HepG2 (cell line): ENCODE measurements around the gene DCAF7. TPM values are rescaled to one million over a fixed set of nuclear protein-coding genes. Genes with fewer than 3 reads are reported as not detected.

Source experiments
- ARNTL ChIP-seq: sonication (generic); formaldehyde crosslinking; IDR thresholded peaks from 2 replicates; pipeline ENCODE4 v1.4.0; 2020; ENCODE audit warnings: mild to moderate bottlenecking, missing genetic modification reagents
- CHD2 ChIP-seq: IDR thresholded peaks from 2 replicates; pipeline ENCODE4 v1.6.1; 2011; ENCODE audit warnings: low read depth, low read length, improper control_type of control experiment
- EHMT2 ChIP-seq: fragments of 200-600 bp; sonication (generic); IDR thresholded peaks from 2 replicates; pipeline ENCODE4 v1.7.0; 2017; ENCODE audit warnings: antibody characterized with exemption, low read depth, low read length, borderline replicate concordance
- FOXC1 ChIP-seq: sonication (generic); formaldehyde crosslinking; IDR thresholded peaks from 2 replicates; pipeline ENCODE4 v1.8.0; 2022; ENCODE audit warnings: mild to moderate bottlenecking, missing genetic modification reagents, borderline replicate concordance
- HES4 ChIP-seq: sonication (generic); formaldehyde crosslinking; IDR thresholded peaks from 2 replicates; pipeline ENCODE4 v1.9.0; 2021; ENCODE audit warnings: mild to moderate bottlenecking, missing genetic modification reagents, borderline replicate concordance
- HNF4G ChIP-seq, 2 experiments: sonication (generic) in 1 of 2; formaldehyde crosslinking in 1 of 2; IDR thresholded peaks; 2 replicates each; pipeline versions ENCODE4 v1.4.0 to v1.6.1; 2011 to 2020; ENCODE audit warnings: borderline replicate concordance in 2 of 2, low read depth in 2 of 2, mild to moderate bottlenecking in 2 of 2, low read length in 1 of 2, missing genetic modification reagents in 1 of 2, moderate library complexity in 1 of 2
- HNRNPL ChIP-seq: fragments of 200-400 bp; formaldehyde crosslinking; IDR thresholded peaks from 2 replicates; pipeline ENCODE4 v1.6.1; 2017; ENCODE audit warnings: mild to moderate bottlenecking, low read depth, low read length
- KAT8 ChIP-seq: IDR thresholded peaks from 2 replicates; pipeline ENCODE4 v1.6.1; 2016; ENCODE audit warnings: missing genetic modification reagents, missing compliant biosample characterization
- NR2F2 ChIP-seq: IDR thresholded peaks from 2 replicates; pipeline ENCODE4 v1.6.1; 2012; ENCODE audit warnings: low read depth, inconsistent platforms, borderline replicate concordance
- RBM22 ChIP-seq: fragments of 200-400 bp; formaldehyde crosslinking; optimal IDR thresholded peaks from 2 replicates; pipeline ENCODE3; 2017; ENCODE audit warnings: mild to moderate bottlenecking, low read length, moderate library complexity
- REXO4 ChIP-seq: sonication (generic); formaldehyde crosslinking; IDR thresholded peaks from 2 replicates; pipeline ENCODE4 v1.8.0; 2022; ENCODE audit warnings: missing genetic modification reagents, mild to moderate bottlenecking, borderline replicate concordance
- TEAD3 ChIP-seq: optimal IDR thresholded peaks from 2 replicates; pipeline ENCODE3; 2016; ENCODE audit warnings: borderline replicate concordance
- THYN1 ChIP-seq: sonication (generic); formaldehyde crosslinking; IDR thresholded peaks from 2 replicates; pipeline ENCODE4 v1.8.1; 2023; ENCODE audit warnings: low read depth, mild to moderate bottlenecking, moderate library complexity, missing genetic modification reagents, borderline replicate concordance
- ZBTB7B ChIP-seq: sonication (generic); formaldehyde crosslinking; IDR thresholded peaks from 2 replicates; pipeline ENCODE4 v1.4.0; 2020; ENCODE audit warnings: missing genetic modification reagents
- ZFP36 ChIP-seq: fragments of 150-350 bp; IDR thresholded peaks from 2 replicates; pipeline ENCODE4 v1.6.1; 2018; ENCODE audit warnings: borderline replicate concordance, low read length, low read depth; ENCODE audit not compliant: partially characterized antibody
- ZNF121 ChIP-seq: sonication (generic); formaldehyde crosslinking; IDR thresholded peaks from 2 replicates; pipeline ENCODE4 v1.5.0; 2020; ENCODE audit warnings: mild to moderate bottlenecking, missing genetic modification reagents
- ZNF3 ChIP-seq: IDR thresholded peaks from 2 replicates; pipeline ENCODE4 v1.7.0; 2017; ENCODE audit warnings: inconsistent platforms
- ZNF44 ChIP-seq: sonication (generic); formaldehyde crosslinking; IDR thresholded peaks from 2 replicates; pipeline ENCODE4 v1.5.1; 2020; ENCODE audit warnings: mild to moderate bottlenecking, missing genetic modification reagents
- polyA plus RNA-seq, 8 experiments: library from polyadenylated mRNA; depleted of rRNA in 3 of 8; stranded (reverse) in 7 of 8; unstranded in 1 of 8; fragments of >200 nt; fragmentation: Illumina TruSeq in 4 of 8; extraction: Trizol in 4 of 8; gene quantifications; 2 replicates each; pipeline versions ENCODE4 v1.2.1 to v1.2.3, GENCODE V29; 2011 to 2016; ENCODE audit warnings: low read depth in 4 of 8, missing spikeins in 1 of 8, mixed read lengths in 1 of 8; ENCODE audit not compliant: insufficient read depth in 1 of 8
- total RNA-seq, 5 experiments: library from RNA; depleted of rRNA; stranded (reverse); fragments of >200 nt; fragmentation: Illumina TruSeq; extraction: Trizol; gene quantifications; 2 replicates each; pipeline ENCODE4 v1.2.3, GENCODE V29; 2016; ENCODE audit warnings: low read depth in 1 of 5
- TF ChIP-seq, protein P1 (sequence below): sonication (generic); formaldehyde crosslinking; IDR thresholded peaks from 2 replicates; pipeline ENCODE4 v1.4.0; 2020; ENCODE audit warnings: missing genetic modification reagents
- TF ChIP-seq, protein P2 (sequence below): IDR thresholded peaks from 2 replicates; pipeline ENCODE4 v1.6.1; 2012; ENCODE audit warnings: low read depth, low read length, improper control_type of control experiment
- TF ChIP-seq, protein P3 (sequence below): sonication (generic); formaldehyde crosslinking; IDR thresholded peaks from 2 replicates; pipeline ENCODE4 v1.4.0; 2020; ENCODE audit warnings: missing genetic modification reagents
- TF ChIP-seq, protein P4 (sequence below): sonication (generic); formaldehyde crosslinking; conservative IDR thresholded peaks from 2 replicates; pipeline ENCODE4 v1.4.0; 2020; ENCODE audit warnings: missing genetic modification reagents

DCAF7 gene
- total and polyA plus RNA-seq, 2 of the 13 experiments (the other 11 are each of a cell fraction or from before 2014, with no cell fraction given) = 55.2 to 73.4 TPM

DNA sequence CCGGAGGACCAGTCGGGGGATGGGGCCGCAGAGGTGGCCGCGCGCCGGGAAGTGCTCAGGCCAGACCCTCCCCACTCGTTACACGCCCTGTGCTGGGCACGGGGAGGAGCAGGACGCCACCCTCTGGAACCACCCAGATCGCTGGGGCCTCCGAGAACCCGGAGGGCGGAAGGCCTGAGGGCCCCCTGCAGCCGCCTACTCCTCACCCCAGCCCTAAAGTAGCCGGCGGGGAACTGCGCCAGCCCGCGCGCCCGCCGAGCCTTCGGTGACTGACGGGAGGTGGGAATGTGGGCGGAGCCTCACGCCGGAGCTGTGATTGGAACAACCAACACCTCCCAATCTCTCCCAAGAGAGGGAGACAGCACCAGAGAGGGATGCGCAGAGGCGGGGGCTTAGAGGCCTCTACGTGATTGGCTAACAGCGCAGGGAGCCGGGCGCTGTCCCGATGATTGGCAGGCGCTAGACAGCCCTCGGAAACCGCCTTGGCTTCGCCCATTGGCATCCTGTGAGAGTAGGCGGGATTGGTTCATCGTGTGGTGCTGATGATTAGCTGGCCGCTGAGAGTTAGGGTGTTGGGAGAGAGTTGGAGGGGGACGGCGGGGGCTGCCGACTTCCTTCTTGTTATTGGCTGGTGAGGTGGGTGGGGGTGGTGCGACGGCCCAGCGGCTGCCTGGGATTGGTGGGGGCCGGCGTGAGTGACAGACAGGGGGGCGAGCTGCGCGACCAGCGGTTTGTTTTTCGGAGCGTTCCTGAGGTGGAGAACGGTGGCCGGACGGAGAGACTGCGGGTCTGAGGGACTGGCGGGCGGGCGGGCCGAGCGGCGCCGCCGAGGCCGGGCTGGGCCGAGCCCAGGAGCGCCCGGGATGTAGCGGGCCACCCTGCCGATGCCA is 71.7 kb downstream of the DCAF7 start, which contains the start of gene MAP3K3 (continued):
- TF ChIP-seq RBM22 = no peak
- TF ChIP-seq CHD2 = peak; percentile 61; the same call in 1 of the 2 replicates
- peak; percentile 90 for TF ChIP-seq KAT8
- TF ChIP-seq HNRNPL = 0 out of 2 replicates have a peak, but pooled peaks have one; percentile 40
- TF ChIP-seq EHMT2 = peak; percentile 50; the same call in 1 of the 2 replicates
- TF ChIP-seq NR2F2 = no peak
- peak; percentile 17; the same call in 1 of the 2 replicates for TF ChIP-seq ZNF121 (CRISPR knock-in tag)
- peak; percentile 66; the same call in 1 of the 2 replicates for TF ChIP-seq ARNTL (CRISPR knock-in tag)
- TF ChIP-seq HNF4G (IDR thresholded peaks at IDR 0.05; ENCODE audit: borderline replicate concordance, low read depth, low read length) = no peak
- TF ChIP-seq HNF4G (CRISPR knock-in tag; IDR thresholded peaks at IDR 0.05; ENCODE audit: borderline replicate concordance, low read depth) = no peak; the same call in 1 of the 2 replicates
- no peak for TF ChIP-seq REXO4 (CRISPR knock-in tag)
- TF ChIP-seq, protein P1, sequence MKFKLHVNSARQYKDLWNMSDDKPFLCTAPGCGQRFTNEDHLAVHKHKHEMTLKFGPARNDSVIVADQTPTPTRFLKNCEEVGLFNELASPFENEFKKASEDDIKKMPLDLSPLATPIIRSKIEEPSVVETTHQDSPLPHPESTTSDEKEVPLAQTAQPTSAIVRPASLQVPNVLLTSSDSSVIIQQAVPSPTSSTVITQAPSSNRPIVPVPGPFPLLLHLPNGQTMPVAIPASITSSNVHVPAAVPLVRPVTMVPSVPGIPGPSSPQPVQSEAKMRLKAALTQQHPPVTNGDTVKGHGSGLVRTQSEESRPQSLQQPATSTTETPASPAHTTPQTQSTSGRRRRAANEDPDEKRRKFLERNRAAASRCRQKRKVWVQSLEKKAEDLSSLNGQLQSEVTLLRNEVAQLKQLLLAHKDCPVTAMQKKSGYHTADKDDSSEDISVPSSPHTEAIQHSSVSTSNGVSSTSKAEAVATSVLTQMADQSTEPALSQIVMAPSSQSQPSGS (CRISPR knock-in tag) = no peak
- TF ChIP-seq FOXC1 (CRISPR knock-in tag) = peak; percentile 90
- TF ChIP-seq, protein P2, sequence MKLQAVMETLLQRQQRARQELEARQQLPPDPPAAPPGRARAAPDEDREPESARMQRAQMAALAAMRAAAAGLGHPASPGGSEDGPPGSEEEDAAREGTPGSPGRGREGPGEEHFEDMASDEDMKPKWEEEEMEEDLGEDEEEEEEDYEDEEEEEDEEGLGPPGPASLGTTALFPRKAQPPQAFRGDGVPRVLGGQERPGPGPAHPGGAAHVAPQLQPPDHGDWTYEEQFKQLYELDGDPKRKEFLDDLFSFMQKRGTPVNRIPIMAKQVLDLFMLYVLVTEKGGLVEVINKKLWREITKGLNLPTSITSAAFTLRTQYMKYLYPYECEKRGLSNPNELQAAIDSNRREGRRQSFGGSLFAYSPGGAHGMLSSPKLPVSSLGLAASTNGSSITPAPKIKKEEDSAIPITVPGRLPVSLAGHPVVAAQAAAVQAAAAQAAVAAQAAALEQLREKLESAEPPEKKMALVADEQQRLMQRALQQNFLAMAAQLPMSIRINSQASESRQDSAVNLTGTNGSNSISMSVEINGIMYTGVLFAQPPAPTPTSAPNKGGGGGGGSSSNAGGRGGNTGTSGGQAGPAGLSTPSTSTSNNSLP = no peak; the same call in 1 of the 2 replicates
- TF ChIP-seq ZFP36 = no peak
- TF ChIP-seq, protein P3, sequence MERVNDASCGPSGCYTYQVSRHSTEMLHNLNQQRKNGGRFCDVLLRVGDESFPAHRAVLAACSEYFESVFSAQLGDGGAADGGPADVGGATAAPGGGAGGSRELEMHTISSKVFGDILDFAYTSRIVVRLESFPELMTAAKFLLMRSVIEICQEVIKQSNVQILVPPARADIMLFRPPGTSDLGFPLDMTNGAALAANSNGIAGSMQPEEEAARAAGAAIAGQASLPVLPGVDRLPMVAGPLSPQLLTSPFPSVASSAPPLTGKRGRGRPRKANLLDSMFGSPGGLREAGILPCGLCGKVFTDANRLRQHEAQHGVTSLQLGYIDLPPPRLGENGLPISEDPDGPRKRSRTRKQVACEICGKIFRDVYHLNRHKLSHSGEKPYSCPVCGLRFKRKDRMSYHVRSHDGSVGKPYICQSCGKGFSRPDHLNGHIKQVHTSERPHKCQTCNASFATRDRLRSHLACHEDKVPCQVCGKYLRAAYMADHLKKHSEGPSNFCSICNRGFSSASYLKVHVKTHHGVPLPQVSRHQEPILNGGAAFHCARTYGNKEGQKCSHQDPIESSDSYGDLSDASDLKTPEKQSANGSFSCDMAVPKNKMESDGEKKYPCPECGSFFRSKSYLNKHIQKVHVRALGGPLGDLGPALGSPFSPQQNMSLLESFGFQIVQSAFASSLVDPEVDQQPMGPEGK (CRISPR knock-in tag) = no peak; the same call in 1 of the 2 replicates
- no peak for TF ChIP-seq ZNF3
- peak; percentile 89 for TF ChIP-seq TEAD3 (CRISPR knock-in tag)
- TF ChIP-seq, protein P4, sequence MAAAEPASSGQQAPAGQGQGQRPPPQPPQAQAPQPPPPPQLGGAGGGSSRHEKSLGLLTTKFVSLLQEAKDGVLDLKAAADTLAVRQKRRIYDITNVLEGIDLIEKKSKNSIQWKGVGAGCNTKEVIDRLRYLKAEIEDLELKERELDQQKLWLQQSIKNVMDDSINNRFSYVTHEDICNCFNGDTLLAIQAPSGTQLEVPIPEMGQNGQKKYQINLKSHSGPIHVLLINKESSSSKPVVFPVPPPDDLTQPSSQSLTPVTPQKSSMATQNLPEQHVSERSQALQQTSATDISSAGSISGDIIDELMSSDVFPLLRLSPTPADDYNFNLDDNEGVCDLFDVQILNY (CRISPR knock-in tag) = 0 out of 2 replicates have a peak, but pooled peaks have one; percentile 50
- TF ChIP-seq THYN1 (CRISPR knock-in tag) = no peak
- peak; percentile 77 for TF ChIP-seq ZBTB7B (CRISPR knock-in tag)
- TF ChIP-seq ZNF44 (CRISPR knock-in tag) = peak; percentile 25; the same call in 1 of the 2 replicates
- no peak; the same call in 1 of the 2 replicates for TF ChIP-seq HES4 (CRISPR knock-in tag)
